Panc1 (cell line): ENCODE data around the gene ZBTB7C. TPM values are rescaled to one million over a fixed set of nuclear protein-coding genes. Genes with fewer than 3 reads are reported as not detected.

Experiments used
- ATAC-seq: fragments of 200-7000 bp; cut with Tn5 transposase; 2 replicates; pipeline ENCODE4 v1.9.1; 2020; ENCODE audit warnings: mild to moderate bottlenecking, moderate library complexity
- BruUV-seq: library from RNA; stranded (reverse); fragments of 400-500 nt; replicated peaks from 2 replicates; lab custom pipeline; 2021; lab: Mats Ljungman, UMichigan
- CTCF ChIA-PET: fragments of 300-600 bp; sonication (Branson Sonifier 250); formaldehyde crosslinking; loops from one replicate; lab custom pipeline; 2022; ENCODE audit warnings: antibody characterized with exemption; lab: Charles Lee
- POLR2A ChIA-PET: fragments of 300-600 bp; sonication (Branson Sonifier 250); formaldehyde crosslinking; loops from one replicate; lab custom pipeline; 2022; ENCODE audit warnings: antibody characterized with exemption; lab: Charles Lee
- DNase-seq: peaks from one replicate; pipeline ENCODE4 v3.0.0-alpha.2; 2010; ENCODE audit warnings: low read depth, low spot score
- H3K27ac ChIP-seq: 2 replicates; pipeline ENCODE4 v1.5.1; 2011; ENCODE audit warnings: mild to moderate bottlenecking, low read length, inconsistent platforms
- H3K27me3 ChIP-seq: fragments of 200-500 bp; sonication (Bioruptor generic); 2 replicates; pipeline ENCODE4 v1.6.0; 2014; ENCODE audit warnings: low read length, inconsistent platforms; ENCODE audit not compliant: control insufficient read depth, insufficient read depth
- H3K36me3 ChIP-seq: fragments of 200-500 bp; sonication (Bioruptor generic); 2 replicates; pipeline ENCODE4 v1.5.1; 2014; ENCODE audit warnings: inconsistent platforms, mild to moderate bottlenecking, low read length, moderate library complexity; ENCODE audit not compliant: control insufficient read depth, insufficient read depth
- H3K4me1 ChIP-seq: 2 replicates; pipeline ENCODE4 v1.5.1; 2011; ENCODE audit warnings: inconsistent platforms, mild to moderate bottlenecking, low read length, moderate library complexity; ENCODE audit not compliant: control insufficient read depth, insufficient read depth
- H3K4me3 ChIP-seq, 2 experiments: 2 replicates each; pipeline ENCODE4 v1.5.1; 2011 to 2012; ENCODE audit warnings: low read depth in 2 of 2, low read length in 2 of 2, mild to moderate bottlenecking in 2 of 2, inconsistent platforms in 1 of 2, moderate library complexity in 1 of 2
- H3K9me3 ChIP-seq: fragments of 200-500 bp; sonication (Bioruptor generic); 2 replicates; pipeline ENCODE4 v1.5.1; 2014; ENCODE audit warnings: low read depth, mild to moderate bottlenecking, inconsistent platforms, low read length, moderate library complexity; ENCODE audit not compliant: control insufficient read depth, insufficient read depth
- POLR2AphosphoS5 ChIP-seq: IDR thresholded peaks from 2 replicates; pipeline ENCODE4 v1.6.1; 2012; ENCODE audit warnings: mild to moderate bottlenecking, low read depth, low read length, moderate library complexity
- SIN3A ChIP-seq: IDR thresholded peaks from 2 replicates; pipeline ENCODE4 v1.6.1; 2012; ENCODE audit warnings: low read depth, mild to moderate bottlenecking, low read length, moderate library complexity, borderline replicate concordance; ENCODE audit not compliant: insufficient read depth
- TCF7L2 ChIP-seq: IDR thresholded peaks from 2 replicates; pipeline ENCODE4 v1.6.1; 2011; ENCODE audit warnings: mild to moderate bottlenecking, low read depth, low read length, inconsistent platforms
- in situ Hi-C: cut with HindIII; loops from 2 replicates; pipeline ENCODE4 v1.10.0; 2016; ENCODE audit warnings: low sequenced_read_pairs, low pct_unique_long_range_greater_than_20kb
- intact Hi-C: fragments of 100-400 bp; cut with micrococcal nuclease; formaldehyde crosslinking; loops from one replicate; pipeline ENCODE4 v1.10.0; 2022; ENCODE audit not compliant: unreplicated experiment
- total RNA-seq: library from RNA; stranded (reverse); gene quantifications from one replicate; pipeline ENCODE4 v1.2.1, GENCODE V29; 2021; ENCODE audit not compliant: unreplicated experiment
- TF ChIP-seq, protein P1 (sequence below), 2 experiments: IDR thresholded peaks; 2 replicates each; pipeline ENCODE4 v1.6.1; 2011 to 2012; ENCODE audit warnings: low read depth in 2 of 2, control low read depth in 1 of 2, low read length in 1 of 2, mild to moderate bottlenecking in 1 of 2, moderate library complexity in 1 of 2; ENCODE audit not compliant: insufficient read depth in 1 of 2

ZBTB7C gene
- total RNA-seq, 1 experiment from 2014 or later, result 0.03 TPM

DNA sequence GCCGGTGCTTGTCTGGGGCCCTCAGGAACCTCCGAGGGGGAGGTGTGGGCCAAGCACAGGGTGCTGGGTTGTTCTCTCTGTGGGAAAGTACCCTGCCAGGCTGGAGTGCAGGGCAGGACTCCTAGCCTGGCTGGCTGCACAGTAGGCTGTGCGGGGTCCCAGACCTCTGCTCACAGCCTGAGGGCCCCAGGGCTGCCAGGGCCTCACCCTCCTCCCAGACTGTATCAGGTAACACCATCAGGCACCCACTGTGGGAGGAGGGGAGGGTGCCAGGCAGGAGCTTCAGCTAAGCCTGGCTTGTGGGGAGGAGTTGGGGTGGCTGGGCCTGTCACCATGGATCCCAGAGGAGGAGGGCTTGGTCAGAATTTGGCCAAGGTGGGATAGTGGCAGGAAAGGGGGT, 266.8 kb downstream of the ZBTB7C start:
- Histone ChIP-seq H3K4me1 (no peaks in the 10 kb centered on the region), H3K27ac (no peak overlapping the region), H3K27me3 (peaks cover 5% of the 10 kb centered on the region; the same call in 1 of the 2 replicates), H3K4me3 (no peak overlapping the region), H3K36me3 (no peaks in the 10 kb centered on the region), H3K9me3 (no peaks in the 10 kb centered on the region)
- ChIA-PET CTCF (no interaction called here), POLR2A (no interaction called here)
- intact Hi-C loops, result no loop called here
- ATAC-seq, result no peak
- no TSS peak for BruUV-seq
- in situ Hi-C loops, result no loop called here
- no peak for DNase-seq
- TF ChIP-seq, protein P1, sequence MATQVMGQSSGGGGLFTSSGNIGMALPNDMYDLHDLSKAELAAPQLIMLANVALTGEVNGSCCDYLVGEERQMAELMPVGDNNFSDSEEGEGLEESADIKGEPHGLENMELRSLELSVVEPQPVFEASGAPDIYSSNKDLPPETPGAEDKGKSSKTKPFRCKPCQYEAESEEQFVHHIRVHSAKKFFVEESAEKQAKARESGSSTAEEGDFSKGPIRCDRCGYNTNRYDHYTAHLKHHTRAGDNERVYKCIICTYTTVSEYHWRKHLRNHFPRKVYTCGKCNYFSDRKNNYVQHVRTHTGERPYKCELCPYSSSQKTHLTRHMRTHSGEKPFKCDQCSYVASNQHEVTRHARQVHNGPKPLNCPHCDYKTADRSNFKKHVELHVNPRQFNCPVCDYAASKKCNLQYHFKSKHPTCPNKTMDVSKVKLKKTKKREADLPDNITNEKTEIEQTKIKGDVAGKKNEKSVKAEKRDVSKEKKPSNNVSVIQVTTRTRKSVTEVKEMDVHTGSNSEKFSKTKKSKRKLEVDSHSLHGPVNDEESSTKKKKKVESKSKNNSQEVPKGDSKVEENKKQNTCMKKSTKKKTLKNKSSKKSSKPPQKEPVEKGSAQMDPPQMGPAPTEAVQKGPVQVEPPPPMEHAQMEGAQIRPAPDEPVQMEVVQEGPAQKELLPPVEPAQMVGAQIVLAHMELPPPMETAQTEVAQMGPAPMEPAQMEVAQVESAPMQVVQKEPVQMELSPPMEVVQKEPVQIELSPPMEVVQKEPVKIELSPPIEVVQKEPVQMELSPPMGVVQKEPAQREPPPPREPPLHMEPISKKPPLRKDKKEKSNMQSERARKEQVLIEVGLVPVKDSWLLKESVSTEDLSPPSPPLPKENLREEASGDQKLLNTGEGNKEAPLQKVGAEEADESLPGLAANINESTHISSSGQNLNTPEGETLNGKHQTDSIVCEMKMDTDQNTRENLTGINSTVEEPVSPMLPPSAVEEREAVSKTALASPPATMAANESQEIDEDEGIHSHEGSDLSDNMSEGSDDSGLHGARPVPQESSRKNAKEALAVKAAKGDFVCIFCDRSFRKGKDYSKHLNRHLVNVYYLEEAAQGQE (IDR thresholded peaks at IDR 0.05; ENCODE audit: insufficient read depth in 1 of 2, low read depth in 2 of 2, low read length in 1 of 2), result no peak

DNA sequence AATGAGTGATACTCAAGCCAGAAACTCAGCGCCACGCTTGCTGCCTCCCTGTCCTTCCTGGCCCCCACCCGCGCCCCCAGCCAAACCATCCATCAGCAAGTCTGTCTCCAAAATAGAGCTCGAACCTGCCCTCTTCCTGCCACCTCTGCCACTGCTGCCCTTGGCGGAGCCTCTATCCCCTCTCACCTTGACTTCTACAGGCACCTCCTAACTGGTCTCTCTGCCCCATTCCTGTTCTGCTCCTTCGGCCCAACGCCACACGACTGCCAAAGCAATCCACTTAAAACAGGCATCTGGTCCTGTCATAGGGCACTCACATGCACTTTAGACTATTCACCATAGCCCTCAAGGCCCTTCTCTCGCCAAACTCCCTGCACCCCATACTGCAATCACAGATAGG, 268.5 kb downstream of the ZBTB7C start:
- Histone ChIP-seq H3K27ac (no peak overlapping the region), H3K27me3 (peaks cover 6% of the 10 kb centered on the region; the same call in 1 of the 2 replicates), H3K4me1 (no peaks in the 10 kb centered on the region), H3K36me3 (no peaks in the 10 kb centered on the region), H3K9me3 (no peaks in the 10 kb centered on the region), H3K4me3 (no peak overlapping the region)
- no peak for TF ChIP-seq TCF7L2
- no peak for TF ChIP-seq SIN3A
- no peak for TF ChIP-seq POLR2AphosphoS5
- TF ChIP-seq, protein P1 (IDR thresholded peaks at IDR 0.05; ENCODE audit: insufficient read depth in 1 of 2, low read depth in 2 of 2, low read length in 1 of 2), result no peak
- in situ Hi-C loops (no loop called here), intact Hi-C loops (no loop called here)
- no peak for ATAC-seq
- CTCF ChIA-PET, result no interaction called here
- POLR2A ChIA-PET, result no interaction called here
- no peak for DNase-seq
- no TSS peak for BruUV-seq
